Stimulated activated CD4-positive, alpha-beta T cell treated with anti-CD3 and anti-CD28 coated beads, Interleukin-4, amount 100 ng/mL, for 48 hours (primary cell): ENCODE measurements around the gene FAM53B.

ENCODE experiments used
- DNase-seq, 2 donors: peaks; one replicate each; pipeline ENCODE4 v3.0.0-alpha.2; 2020; ENCODE audit warnings: low read depth in 2 of 2

Gene FAM53B

GRCh38 chr10:124578231-124579010, 165.8 kb downstream of the FAM53B start:
- no peak for DNase-seq

GRCh38 chr10:124577651-124578050, 166.5 kb downstream of the FAM53B start:
- no peak for DNase-seq

GRCh38 chr10:124576526-124577420, 167.4 kb downstream of the FAM53B start:
- no peak for DNase-seq

- no peak for DNase-seq
Measured at GRCh38 chr10:124575107-124576035, 168.8 kb downstream of the FAM53B start.

- no peak for DNase-seq
Measured at GRCh38 chr10:124574456-124575070, 169.6 kb downstream of the FAM53B start.

- DNase-seq, result no peak
Measured at GRCh38 chr10:124573726-124574455, 170.3 kb downstream of the FAM53B start.

- no peak for DNase-seq
Measured at GRCh38 chr10:124572751-124573150, 171.4 kb downstream of the FAM53B start.

- no peak for DNase-seq
Measured at GRCh38 chr10:124570646-124571045, 173.5 kb downstream of the FAM53B start.

- no peak for DNase-seq
Measured at GRCh38 chr10:124569623-124570470, 174.3 kb downstream of the FAM53B start.
